GM23338 (cell line): ENCODE measurements around the gene CRMP1. TPM values are rescaled to one million over a fixed set of nuclear protein-coding genes. Genes with fewer than 3 reads are reported as not detected.

Experiments used
- ATAC-seq: fragments of 200-7000 bp; cut with Tn5 transposase; 3 replicates; pipeline ENCODE4 v1.9.1; 2020
- DNase-seq: peaks from one replicate; pipeline ENCODE4 v3.0.0-alpha.2; 2015; ENCODE audit warnings: low spot score
- H2AFZ ChIP-seq: fragments of 200-600 bp; sonication (generic); 2 replicates; pipeline ENCODE4 v1.8.0; 2016; ENCODE audit warnings: antibody characterized with exemption, mild to moderate bottlenecking, moderate library complexity
- H3F3A ChIP-seq: fragments of 200-600 bp; sonication (generic); replicated peaks from 2 replicates; pipeline ENCODE4 v1.8.0; 2017; ENCODE audit warnings: antibody characterized with exemption, mixed run types, low read depth
- H3K27ac ChIP-seq: fragments of 200-600 bp; sonication (generic); 2 replicates; pipeline ENCODE4 v1.6.1; 2016; ENCODE audit warnings: low read depth
- H3K27me3 ChIP-seq: fragments of 200-600 bp; sonication (generic); 2 replicates; pipeline ENCODE4 v1.8.0; 2016; ENCODE audit warnings: mild to moderate bottlenecking, mixed run types, moderate library complexity; ENCODE audit not compliant: insufficient read depth
- H3K36me3 ChIP-seq: fragments of 200-600 bp; sonication (generic); 2 replicates; pipeline ENCODE4 v1.8.0; 2016; ENCODE audit warnings: mild to moderate bottlenecking; ENCODE audit not compliant: insufficient read depth
- H3K4me1 ChIP-seq: fragments of 200-600 bp; sonication (generic); 2 replicates; pipeline ENCODE4 v1.8.0; 2016; ENCODE audit warnings: mild to moderate bottlenecking, moderate library complexity; ENCODE audit not compliant: insufficient read depth
- H3K4me2 ChIP-seq: fragments of 200-600 bp; sonication (generic); 2 replicates; pipeline ENCODE4 v1.7.1; 2017; ENCODE audit warnings: mixed run types
- H3K4me3 ChIP-seq: fragments of 200-600 bp; sonication (generic); 2 replicates; pipeline ENCODE4 v1.6.1; 2016; ENCODE audit warnings: mixed run types
- H3K79me2 ChIP-seq: fragments of 200-600 bp; sonication (generic); replicated peaks from 2 replicates; pipeline ENCODE4 v1.8.0; 2017; ENCODE audit warnings: mild to moderate bottlenecking; ENCODE audit not compliant: insufficient read depth
- H3K9me2 ChIP-seq: fragments of 200-600 bp; sonication (generic); 2 replicates; pipeline ENCODE4 v1.8.0; 2017; ENCODE audit not compliant: insufficient read depth
- H4K20me1 ChIP-seq: fragments of 200-600 bp; sonication (generic); replicated peaks from 2 replicates; pipeline ENCODE4 v1.8.0; 2017; ENCODE audit warnings: mild to moderate bottlenecking; ENCODE audit not compliant: insufficient read depth
- H3K27ac Mint-ChIP-seq: 2 replicates; pipeline ENCODE4 v1.8.0; 2020; ENCODE audit warnings: inconsistent platforms, mild to moderate bottlenecking, moderate library complexity, mixed read lengths
- H3K27me3 Mint-ChIP-seq: 3 replicates; pipeline ENCODE4 v1.8.0; 2022; ENCODE audit warnings: low read depth, mild to moderate bottlenecking, moderate library complexity, mixed read lengths, inconsistent platforms; ENCODE audit not compliant: insufficient read depth, poor library complexity
- H3K36me3 Mint-ChIP-seq: 3 replicates; pipeline ENCODE4 v1.8.0; 2021; ENCODE audit warnings: low read depth, mild to moderate bottlenecking, inconsistent platforms, moderate library complexity, mixed read lengths
- H3K4me1 Mint-ChIP-seq: 3 replicates; pipeline ENCODE4 v1.8.0; 2020; ENCODE audit warnings: mild to moderate bottlenecking, inconsistent platforms, mixed read lengths
- H3K4me3 Mint-ChIP-seq: 3 replicates; pipeline ENCODE4 v1.8.0; 2021; ENCODE audit warnings: moderate library complexity, mild to moderate bottlenecking, inconsistent platforms, mixed read lengths
- H3K9me3 Mint-ChIP-seq: 3 replicates; pipeline ENCODE4 v1.8.0; 2020; ENCODE audit warnings: moderate library complexity, mild to moderate bottlenecking, inconsistent platforms, mixed read lengths
- CREB1 ChIP-seq: fragments of 250-450 bp; sonication (Bioruptor Pico); IDR thresholded peaks from 2 replicates; pipeline ENCODE4 v1.5.0; 2020; ENCODE audit warnings: low read depth, mild to moderate bottlenecking, moderate library complexity
- EZH2 ChIP-seq: fragments of 200-600 bp; sonication (generic); IDR thresholded peaks from one replicate; pipeline ENCODE4 v1.8.0; 2017; ENCODE audit warnings: antibody characterized with exemption, mild to moderate bottlenecking, low read depth; ENCODE audit not compliant: unreplicated experiment
- EZH2phosphoT487 ChIP-seq: fragments of 200-600 bp; sonication (generic); IDR thresholded peaks from one replicate; pipeline ENCODE4 v1.8.1; 2018; ENCODE audit warnings: antibody characterized with exemption; ENCODE audit not compliant: unreplicated experiment
- JUNB ChIP-seq: IDR thresholded peaks from one replicate; pipeline ENCODE4 v1.6.1; 2016; ENCODE audit warnings: antibody characterized with exemption; ENCODE audit not compliant: unreplicated experiment
- NANOG ChIP-seq: IDR thresholded peaks from 2 replicates; pipeline ENCODE4 v1.6.1; 2016; ENCODE audit warnings: antibody characterized with exemption, borderline replicate concordance
- POLR2AphosphoS5 ChIP-seq: IDR thresholded peaks from 2 replicates; pipeline ENCODE4 v1.6.1; 2016; ENCODE audit warnings: antibody characterized with exemption, low read depth
- STAT1 ChIP-seq: IDR thresholded peaks from one replicate; pipeline ENCODE4 v1.6.1; 2016; ENCODE audit warnings: antibody characterized with exemption; ENCODE audit not compliant: unreplicated experiment
- polyA plus RNA-seq: library from polyadenylated mRNA; unstranded; fragments of >200 nt; fragmentation: Nextera tagmentation; extraction: Ambion mirVana; gene quantifications from 2 replicates; pipeline ENCODE4 v1.2.1, GENCODE V29; 2016
- total RNA-seq: library from RNA; depleted of rRNA; stranded (reverse); fragments of >200 nt; shearing (Covaris generic); gene quantifications from 2 replicates; pipeline ENCODE4 v1.2.3, GENCODE V29; 2014
- TF ChIP-seq, protein P1 (sequence below): IDR thresholded peaks from 2 replicates; pipeline ENCODE4 v1.6.1; 2016; ENCODE audit warnings: antibody characterized with exemption
- TF ChIP-seq, protein P2 (sequence below): IDR thresholded peaks from one replicate; pipeline ENCODE4 v1.6.1; 2018; ENCODE audit warnings: antibody characterized with exemption; ENCODE audit not compliant: unreplicated experiment
- TF ChIP-seq, protein P3 (sequence below): fragments of 250-450 bp; sonication (Bioruptor Pico); IDR thresholded peaks from 2 replicates; pipeline ENCODE4 v1.5.0; 2020; ENCODE audit warnings: mild to moderate bottlenecking, moderate library complexity

CRMP1 gene
- total and polyA plus RNA-seq, 2 experiments from 2014 or later: 52.7 to 146 TPM

DNA sequence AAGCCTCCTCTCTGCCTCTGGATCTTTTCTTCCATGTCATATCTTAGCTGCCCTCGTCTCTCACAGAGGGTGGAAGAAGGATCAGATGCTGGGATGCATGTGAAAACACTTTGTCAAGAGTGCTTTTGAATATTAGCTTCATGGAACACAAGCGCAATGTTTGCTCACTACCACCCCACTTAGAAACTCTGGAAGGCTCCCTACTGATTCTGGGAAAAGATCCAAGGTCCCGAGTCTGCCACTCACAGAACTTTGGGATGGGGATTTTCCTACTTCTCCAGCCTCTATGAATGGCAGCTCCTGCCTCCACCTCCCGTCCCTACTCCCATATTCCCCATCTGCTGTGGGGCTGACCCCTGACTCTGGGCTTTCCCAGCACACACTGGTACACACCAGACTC is 40.2 kb upstream of the CRMP1 start:
- no peaks in the 10 kb centered on the region for H3K36me3 Mint-ChIP-seq
- H3K27me3 ChIP-seq: no peaks in the 10 kb centered on the region
- H3K27ac ChIP-seq: no peak overlapping the region
- H3K27ac Mint-ChIP-seq: no peak overlapping the region
- H3K79me2 ChIP-seq: no peaks in the 10 kb centered on the region
- H3F3A ChIP-seq: no peaks in the 10 kb centered on the region
- H3K4me1 Mint-ChIP-seq: peaks cover 24% of the 10 kb centered on the region
- no peaks in the 10 kb centered on the region for H3K9me3 Mint-ChIP-seq
- no peak overlapping the region for H3K4me2 ChIP-seq
- DNase-seq (no peak), ATAC-seq (no peak)
- H3K4me3 ChIP-seq: no peak overlapping the region
- no peaks in the 10 kb centered on the region for H3K9me2 ChIP-seq
- TF ChIP-seq, protein P1, sequence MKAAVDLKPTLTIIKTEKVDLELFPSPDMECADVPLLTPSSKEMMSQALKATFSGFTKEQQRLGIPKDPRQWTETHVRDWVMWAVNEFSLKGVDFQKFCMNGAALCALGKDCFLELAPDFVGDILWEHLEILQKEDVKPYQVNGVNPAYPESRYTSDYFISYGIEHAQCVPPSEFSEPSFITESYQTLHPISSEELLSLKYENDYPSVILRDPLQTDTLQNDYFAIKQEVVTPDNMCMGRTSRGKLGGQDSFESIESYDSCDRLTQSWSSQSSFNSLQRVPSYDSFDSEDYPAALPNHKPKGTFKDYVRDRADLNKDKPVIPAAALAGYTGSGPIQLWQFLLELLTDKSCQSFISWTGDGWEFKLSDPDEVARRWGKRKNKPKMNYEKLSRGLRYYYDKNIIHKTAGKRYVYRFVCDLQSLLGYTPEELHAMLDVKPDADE: no peak
- TF ChIP-seq NANOG (no peak), POLR2AphosphoS5 (no peak), STAT1 (no peak), EZH2phosphoT487 (no peak), JUNB (no peak), EZH2 (no peak), CREB1 (CRISPR knock-in tag) (no peak)
- TF ChIP-seq, protein P2, sequence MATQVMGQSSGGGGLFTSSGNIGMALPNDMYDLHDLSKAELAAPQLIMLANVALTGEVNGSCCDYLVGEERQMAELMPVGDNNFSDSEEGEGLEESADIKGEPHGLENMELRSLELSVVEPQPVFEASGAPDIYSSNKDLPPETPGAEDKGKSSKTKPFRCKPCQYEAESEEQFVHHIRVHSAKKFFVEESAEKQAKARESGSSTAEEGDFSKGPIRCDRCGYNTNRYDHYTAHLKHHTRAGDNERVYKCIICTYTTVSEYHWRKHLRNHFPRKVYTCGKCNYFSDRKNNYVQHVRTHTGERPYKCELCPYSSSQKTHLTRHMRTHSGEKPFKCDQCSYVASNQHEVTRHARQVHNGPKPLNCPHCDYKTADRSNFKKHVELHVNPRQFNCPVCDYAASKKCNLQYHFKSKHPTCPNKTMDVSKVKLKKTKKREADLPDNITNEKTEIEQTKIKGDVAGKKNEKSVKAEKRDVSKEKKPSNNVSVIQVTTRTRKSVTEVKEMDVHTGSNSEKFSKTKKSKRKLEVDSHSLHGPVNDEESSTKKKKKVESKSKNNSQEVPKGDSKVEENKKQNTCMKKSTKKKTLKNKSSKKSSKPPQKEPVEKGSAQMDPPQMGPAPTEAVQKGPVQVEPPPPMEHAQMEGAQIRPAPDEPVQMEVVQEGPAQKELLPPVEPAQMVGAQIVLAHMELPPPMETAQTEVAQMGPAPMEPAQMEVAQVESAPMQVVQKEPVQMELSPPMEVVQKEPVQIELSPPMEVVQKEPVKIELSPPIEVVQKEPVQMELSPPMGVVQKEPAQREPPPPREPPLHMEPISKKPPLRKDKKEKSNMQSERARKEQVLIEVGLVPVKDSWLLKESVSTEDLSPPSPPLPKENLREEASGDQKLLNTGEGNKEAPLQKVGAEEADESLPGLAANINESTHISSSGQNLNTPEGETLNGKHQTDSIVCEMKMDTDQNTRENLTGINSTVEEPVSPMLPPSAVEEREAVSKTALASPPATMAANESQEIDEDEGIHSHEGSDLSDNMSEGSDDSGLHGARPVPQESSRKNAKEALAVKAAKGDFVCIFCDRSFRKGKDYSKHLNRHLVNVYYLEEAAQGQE: no peak
- TF ChIP-seq, protein P3, sequence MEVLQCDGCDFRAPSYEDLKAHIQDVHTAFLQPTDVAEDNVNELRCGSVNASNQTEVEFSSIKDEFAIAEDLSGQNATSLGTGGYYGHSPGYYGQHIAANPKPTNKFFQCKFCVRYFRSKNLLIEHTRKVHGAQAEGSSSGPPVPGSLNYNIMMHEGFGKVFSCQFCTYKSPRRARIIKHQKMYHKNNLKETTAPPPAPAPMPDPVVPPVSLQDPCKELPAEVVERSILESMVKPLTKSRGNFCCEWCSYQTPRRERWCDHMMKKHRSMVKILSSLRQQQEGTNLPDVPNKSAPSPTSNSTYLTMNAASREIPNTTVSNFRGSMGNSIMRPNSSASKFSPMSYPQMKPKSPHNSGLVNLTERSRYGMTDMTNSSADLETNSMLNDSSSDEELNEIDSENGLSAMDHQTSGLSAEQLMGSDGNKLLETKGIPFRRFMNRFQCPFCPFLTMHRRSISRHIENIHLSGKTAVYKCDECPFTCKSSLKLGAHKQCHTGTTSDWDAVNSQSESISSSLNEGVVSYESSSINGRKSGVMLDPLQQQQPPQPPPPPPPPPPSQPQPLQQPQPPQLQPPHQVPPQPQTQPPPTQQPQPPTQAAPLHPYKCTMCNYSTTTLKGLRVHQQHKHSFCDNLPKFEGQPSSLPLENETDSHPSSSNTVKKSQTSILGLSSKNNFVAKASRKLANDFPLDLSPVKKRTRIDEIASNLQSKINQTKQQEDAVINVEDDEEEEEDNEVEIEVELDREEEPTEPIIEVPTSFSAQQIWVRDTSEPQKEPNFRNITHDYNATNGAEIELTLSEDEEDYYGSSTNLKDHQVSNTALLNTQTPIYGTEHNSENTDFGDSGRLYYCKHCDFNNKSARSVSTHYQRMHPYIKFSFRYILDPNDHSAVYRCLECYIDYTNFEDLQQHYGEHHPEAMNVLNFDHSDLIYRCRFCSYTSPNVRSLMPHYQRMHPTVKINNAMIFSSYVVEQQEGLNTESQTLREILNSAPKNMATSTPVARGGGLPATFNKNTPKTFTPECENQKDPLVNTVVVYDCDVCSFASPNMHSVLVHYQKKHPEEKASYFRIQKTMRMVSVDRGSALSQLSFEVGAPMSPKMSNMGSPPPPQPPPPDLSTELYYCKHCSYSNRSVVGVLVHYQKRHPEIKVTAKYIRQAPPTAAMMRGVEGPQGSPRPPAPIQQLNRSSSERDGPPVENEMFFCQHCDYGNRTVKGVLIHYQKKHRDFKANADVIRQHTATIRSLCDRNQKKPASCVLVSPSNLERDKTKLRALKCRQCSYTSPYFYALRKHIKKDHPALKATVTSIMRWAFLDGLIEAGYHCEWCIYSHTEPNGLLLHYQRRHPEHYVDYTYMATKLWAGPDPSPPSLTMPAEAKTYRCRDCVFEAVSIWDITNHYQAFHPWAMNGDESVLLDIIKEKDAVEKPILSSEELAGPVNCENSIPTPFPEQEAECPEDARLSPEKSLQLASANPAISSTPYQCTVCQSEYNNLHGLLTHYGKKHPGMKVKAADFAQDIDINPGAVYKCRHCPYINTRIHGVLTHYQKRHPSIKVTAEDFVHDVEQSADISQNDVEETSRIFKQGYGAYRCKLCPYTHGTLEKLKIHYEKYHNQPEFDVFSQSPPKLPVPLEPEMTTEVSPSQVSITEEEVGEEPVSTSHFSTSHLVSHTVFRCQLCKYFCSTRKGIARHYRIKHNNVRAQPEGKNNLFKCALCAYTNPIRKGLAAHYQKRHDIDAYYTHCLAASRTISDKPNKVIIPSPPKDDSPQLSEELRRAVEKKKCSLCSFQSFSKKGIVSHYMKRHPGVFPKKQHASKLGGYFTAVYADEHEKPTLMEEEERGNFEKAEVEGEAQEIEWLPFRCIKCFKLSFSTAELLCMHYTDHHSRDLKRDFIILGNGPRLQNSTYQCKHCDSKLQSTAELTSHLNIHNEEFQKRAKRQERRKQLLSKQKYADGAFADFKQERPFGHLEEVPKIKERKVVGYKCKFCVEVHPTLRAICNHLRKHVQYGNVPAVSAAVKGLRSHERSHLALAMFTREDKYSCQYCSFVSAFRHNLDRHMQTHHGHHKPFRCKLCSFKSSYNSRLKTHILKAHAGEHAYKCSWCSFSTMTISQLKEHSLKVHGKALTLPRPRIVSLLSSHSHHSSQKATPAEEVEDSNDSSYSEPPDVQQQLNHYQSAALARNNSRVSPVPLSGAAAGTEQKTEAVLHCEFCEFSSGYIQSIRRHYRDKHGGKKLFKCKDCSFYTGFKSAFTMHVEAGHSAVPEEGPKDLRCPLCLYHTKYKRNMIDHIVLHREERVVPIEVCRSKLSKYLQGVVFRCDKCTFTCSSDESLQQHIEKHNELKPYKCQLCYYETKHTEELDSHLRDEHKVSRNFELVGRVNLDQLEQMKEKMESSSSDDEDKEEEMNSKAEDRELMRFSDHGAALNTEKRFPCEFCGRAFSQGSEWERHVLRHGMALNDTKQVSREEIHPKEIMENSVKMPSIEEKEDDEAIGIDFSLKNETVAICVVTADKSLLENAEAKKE: no peak
- H3K4me1 ChIP-seq: peaks cover 10% of the 10 kb centered on the region; the same call in 1 of the 2 replicates
- H2AFZ ChIP-seq: no peak overlapping the region
- no peaks in the 10 kb centered on the region for H3K36me3 ChIP-seq
- peaks cover 5% of the 10 kb centered on the region for H3K27me3 Mint-ChIP-seq
- no peak overlapping the region for H3K4me3 Mint-ChIP-seq
- H4K20me1 ChIP-seq: no peaks in the 10 kb centered on the region
